H1 (cell line): ENCODE results near the gene MAP4K4. TPM values are rescaled to one million over a fixed set of nuclear protein-coding genes. Genes with fewer than 3 reads are reported as not detected.

ENCODE experiments used
- RXRA ChIP-seq: IDR thresholded peaks from 2 replicates; pipeline ENCODE4 v1.6.1; 2011; ENCODE audit warnings: low read depth, mild to moderate bottlenecking, low read length, moderate library complexity; ENCODE audit not compliant: insufficient read depth
- SAP30 ChIP-seq: fragments of 300-600 bp; sonication (generic); IDR thresholded peaks from 2 replicates; pipeline ENCODE4 v1.7.1; 2012; ENCODE audit warnings: low read length, moderate library complexity, mild to moderate bottlenecking, inconsistent platforms; ENCODE audit not compliant: insufficient read depth, insufficient replicate concordance
- polyA plus RNA-seq, 7 experiments: library from polyadenylated mRNA; depleted of rRNA in 3 of 7; stranded (reverse) in 5 of 7; unstranded in 2 of 7; fragments of >200 nt in 5 of 7; fragments of 200-250 nt in 2 of 7; gene quantifications; 1 replicate in 5 of 7; 2 replicates in 1 of 7; 4 replicates in 1 of 7; pipeline versions ENCODE4 v1.2.1 to v1.2.3, GENCODE V29; 2011 to 2013; ENCODE audit warnings: missing spikeins in 2 of 7, mixed read lengths in 2 of 7
- total RNA-seq: library from RNA; stranded (reverse); fragmentation: NEBNext Ultra II Directional; extraction: Animal tissue kit (Norgen Biotek cat#: 25700); gene quantifications from 2 replicates; pipeline ENCODE4 v1.2.1, GENCODE V29; 2021

MAP4K4 gene
- total and polyA plus RNA-seq, 2 of the 8 experiments (the other 6 are each of a cell fraction or from before 2014, with no cell fraction given): 53.2 to 138 TPM

DNA sequence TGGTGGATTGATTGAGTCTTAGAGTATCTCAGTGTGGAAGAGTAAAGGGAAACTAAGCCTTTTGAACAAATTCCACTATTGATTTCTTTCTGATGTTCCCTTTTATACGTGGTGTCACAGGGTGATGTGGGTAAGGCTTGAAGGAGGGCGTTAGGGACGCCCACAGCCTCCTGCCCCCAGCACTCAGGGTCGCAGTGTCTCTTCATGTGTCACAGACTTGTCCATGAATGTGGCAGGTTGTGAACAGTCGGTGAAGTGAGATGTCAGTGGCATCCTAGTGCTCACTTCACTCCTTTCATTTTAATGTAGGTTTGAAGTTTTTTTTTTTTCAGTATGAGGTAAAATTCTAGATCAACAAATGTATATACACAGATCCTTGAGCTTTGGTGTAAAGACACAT, 171.0 kb downstream of the MAP4K4 start (continued):
- TF ChIP-seq SAP30 (no peak), RXRA (no peak)
